Measurements from ENCODE around the gene BAIAP3.

GRCh38 chr16:1333854-1334700 is 632 bp downstream of the BAIAP3 start:
- TF ChIP-seq CTCF (IDR thresholded peaks at IDR 0.05; ENCODE audit: extremely low read depth in 1 of 2, insufficient read depth in 1 of 2, low read depth in 1 of 2, low read length in 2 of 2): no peak
- no peak for TF ChIP-seq POLR2A (IDR thresholded peaks at IDR 0.05; ENCODE audit: low read depth, low read length)
- no peak for TF ChIP-seq JUN (IDR thresholded peaks at IDR 0.05; ENCODE audit: borderline replicate concordance, insufficient read depth, insufficient read length, low read depth)
- TF ChIP-seq EZH2 (IDR thresholded peaks at IDR 0.05; ENCODE audit: borderline replicate concordance, low read depth, low read length, severe bottlenecking): peak; percentile 77
- TF ChIP-seq MAX (IDR thresholded peaks at IDR 0.05; ENCODE audit: insufficient read depth, insufficient read length): no peak
- TF ChIP-seq POLR2AphosphoS5 (IDR thresholded peaks at IDR 0.05; ENCODE audit: insufficient read depth, low read depth, low read length): no peak
